Smooth muscle cell of the brain vasculature (primary cell): ENCODE measurements around the gene MRPS23.

Source experiments
- DNase-seq: peaks from one replicate; pipeline ENCODE4 v3.0.0-alpha.2; 2012; ENCODE audit warnings: low read depth, low spot score

MRPS23 gene

GRCh38 chr17:57849874-57850754 lies at the start of gene MRPS23:
Gene MRPS23, minus strand, starts transcription at chr17:57850044. Its CDS starts 34 bp downstream, at chr17:57850010.
- DNase-seq = peak; percentile 97

- DNase-seq = no peak
These were observed 49.5 kb upstream of the MRPS23 start for GRCh38 chr17:57899391-57899790.

- DNase-seq = no peak
These were observed 48.9 kb upstream of the MRPS23 start for GRCh38 chr17:57898487-57899311.

- DNase-seq = no peak
These were observed 45.7 kb upstream of the MRPS23 start for GRCh38 chr17:57895382-57896060.

- DNase-seq = no peak
These were observed 45.0 kb upstream of the MRPS23 start for GRCh38 chr17:57894848-57895247.

GRCh38 chr17:57892820-57893595 lies 43.2 kb upstream of the MRPS23 start:
- peak; percentile 75 for DNase-seq

GRCh38 chr17:57892146-57892819 lies 42.4 kb upstream of the MRPS23 start:
- DNase-seq = peak; percentile 78

- DNase-seq = no peak
These were observed 41.0 kb upstream of the MRPS23 start for GRCh38 chr17:57890857-57891232.

- no peak for DNase-seq
These were observed 40.3 kb upstream of the MRPS23 start for GRCh38 chr17:57889892-57890856.

- DNase-seq = no peak
These were observed 39.4 kb upstream of the MRPS23 start for GRCh38 chr17:57889252-57889651.

GRCh38 chr17:57888311-57889216 lies 38.7 kb upstream of the MRPS23 start:
- no peak for DNase-seq

- DNase-seq = no peak
These were observed 37.3 kb upstream of the MRPS23 start for GRCh38 chr17:57887161-57887560.

GRCh38 chr17:57886020-57886419 lies 36.2 kb upstream of the MRPS23 start:
- no peak for DNase-seq

GRCh38 chr17:57885148-57885915 lies 35.5 kb upstream of the MRPS23 start:
- no peak for DNase-seq

GRCh38 chr17:57881783-57882351 lies 32.0 kb upstream of the MRPS23 start:
- no peak for DNase-seq

GRCh38 chr17:57881143-57881542 lies 31.3 kb upstream of the MRPS23 start:
- DNase-seq = no peak

- no peak for DNase-seq
These were observed 30.2 kb upstream of the MRPS23 start for GRCh38 chr17:57880086-57880456.
